HG02852 (cell line): Measurements from ENCODE around the gene ZNF358.
"Not testable (repeated sequence)": the region's sequence is repeated elsewhere in the genome, so short reads cannot be mapped to it uniquely, and the experiment has no call there.

Experiments used
- ATAC-seq: cut with Tn5 transposase; IDR thresholded peaks from one replicate; pipeline ENCODE4 v1.9.1; 2021; ENCODE audit warnings: mild to moderate bottlenecking, moderate library complexity; ENCODE audit not compliant: unreplicated experiment

The ZNF358 gene

DNA sequence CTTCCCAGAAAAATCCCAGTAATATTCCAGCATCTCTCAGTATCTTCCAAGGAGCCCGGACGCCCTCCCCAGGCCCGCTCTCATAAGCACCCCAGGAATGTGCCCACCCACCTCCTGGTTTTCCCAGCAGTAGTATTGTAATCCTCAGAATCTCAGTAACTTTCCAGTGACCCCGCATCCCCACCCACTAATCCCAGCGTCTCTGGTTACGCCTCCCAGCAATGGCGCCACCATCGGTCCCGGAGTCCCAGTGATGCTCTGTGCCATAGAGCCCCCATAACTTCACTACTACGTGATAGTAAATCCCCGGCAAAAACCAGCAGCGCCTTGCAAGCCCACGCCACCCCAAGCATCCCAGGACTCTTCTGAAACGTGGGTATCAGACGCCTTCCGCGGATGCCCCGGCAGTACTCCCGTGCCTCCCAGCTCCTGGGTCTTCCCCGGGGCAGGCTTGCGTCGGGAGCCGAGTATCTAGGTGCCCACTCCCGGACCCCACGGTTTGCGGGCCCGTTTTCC lies 18.7 kb downstream of the ZNF358 start:
- ATAC-seq = peak; percentile 8

DNA sequence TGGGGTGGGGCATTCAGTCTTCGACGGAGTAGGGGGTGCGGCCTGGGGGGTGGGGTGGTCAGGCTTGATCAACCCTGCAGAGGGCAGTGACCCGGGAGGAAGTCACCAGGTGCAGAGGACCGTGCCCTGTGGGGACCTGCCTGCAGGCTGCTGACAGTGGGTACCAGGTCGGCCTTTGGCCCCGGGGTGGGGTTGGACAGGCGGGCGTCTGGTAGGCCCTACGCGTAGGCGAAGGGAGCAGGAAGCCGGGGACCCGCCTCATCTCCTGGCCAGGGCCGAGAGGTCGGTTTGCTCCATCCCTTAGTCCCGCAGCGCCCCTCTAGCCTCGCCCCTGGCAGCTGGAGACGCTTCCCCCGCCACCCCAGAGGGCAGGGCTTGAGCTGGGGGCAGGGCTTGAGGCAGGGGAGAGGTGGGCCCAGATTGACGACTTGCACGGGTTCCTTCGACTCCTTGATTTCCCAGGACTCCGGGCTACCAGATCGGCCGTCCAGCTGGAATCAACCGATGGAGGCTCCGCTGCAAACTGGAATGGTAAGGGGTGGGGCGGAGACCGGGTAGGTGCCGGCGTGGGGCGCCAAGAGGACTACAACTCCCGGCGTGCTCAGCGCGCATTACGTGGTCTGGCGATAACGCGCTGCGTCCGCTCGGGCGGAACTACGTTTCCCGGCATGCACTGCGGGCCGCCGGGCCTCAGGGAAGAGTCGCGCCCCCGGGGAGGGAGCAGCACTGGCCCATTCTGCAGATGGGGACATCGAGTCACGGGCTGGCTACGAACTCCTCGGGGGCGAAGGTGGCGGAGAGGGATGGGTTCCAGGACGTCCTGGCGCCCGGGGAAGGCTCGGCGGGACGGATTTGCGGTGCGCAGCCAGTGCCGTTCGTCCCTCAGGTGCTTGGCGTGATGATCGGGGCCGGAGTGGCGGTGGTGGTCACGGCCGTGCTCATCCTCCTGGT lies 19.4 kb downstream of the ZNF358 start, which contains the start of gene PNPLA6:
Gene PNPLA6 (plus strand): TSS at position 671 of the 951 bp plus-strand sequence. CDS start 72 bp downstream, at position 743.
- peak; percentile 62 for ATAC-seq

DNA sequence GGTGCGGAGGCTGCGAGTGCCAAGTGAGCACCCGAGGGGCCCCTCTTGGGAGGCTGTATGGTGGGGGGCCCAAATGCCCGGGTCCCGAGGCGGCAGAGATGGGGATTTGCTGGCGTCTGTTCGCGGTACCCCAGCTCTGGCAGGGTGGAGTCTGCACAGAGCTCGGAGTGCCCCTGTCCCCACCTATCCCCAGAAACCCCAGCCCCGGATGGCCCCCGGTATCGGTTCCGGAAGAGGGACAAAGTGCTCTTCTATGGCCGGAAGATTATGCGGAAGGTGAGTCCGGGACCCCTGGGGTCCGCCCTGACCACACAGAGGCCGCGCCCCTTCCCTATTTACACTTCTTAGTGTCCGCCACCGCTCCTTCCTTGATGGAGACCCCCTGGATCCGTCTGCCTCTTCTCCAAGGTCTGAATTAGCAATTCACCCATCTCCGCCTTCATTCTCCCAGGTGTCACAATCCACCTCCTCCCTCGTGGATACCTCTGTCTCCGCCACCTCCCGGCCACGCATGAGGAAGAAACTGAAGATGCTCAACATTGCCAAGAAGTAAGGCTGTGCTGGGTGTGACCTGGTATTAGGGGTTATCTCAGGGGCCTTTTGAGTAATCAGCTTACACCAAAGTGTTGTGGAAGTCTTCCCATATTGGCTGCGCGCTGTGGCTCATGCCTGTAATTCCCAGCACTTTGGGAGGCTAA lies 20.2 kb downstream of the ZNF358 start:
- ATAC-seq = no peak

DNA sequence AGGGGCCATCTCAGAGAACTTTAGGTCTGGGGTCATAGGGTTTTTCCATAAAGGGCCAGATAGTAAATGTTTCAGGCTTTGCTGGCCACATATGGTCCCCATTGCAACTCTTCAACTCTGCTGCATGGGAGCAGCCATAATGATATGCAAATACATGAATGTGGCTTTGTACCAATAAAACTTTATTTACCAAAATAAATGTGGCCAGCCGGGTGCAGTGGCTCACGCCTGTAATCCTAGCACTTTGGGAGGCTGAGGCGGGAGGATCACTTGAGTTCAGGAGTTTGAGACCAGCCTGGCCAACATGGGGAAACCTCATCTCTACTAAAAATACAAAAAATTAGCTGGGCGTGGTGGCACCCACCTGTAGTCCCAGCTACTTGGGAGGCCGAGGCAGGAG lies 23.1 kb downstream of the ZNF358 start:
- ATAC-seq = not testable (repeated sequence)

DNA sequence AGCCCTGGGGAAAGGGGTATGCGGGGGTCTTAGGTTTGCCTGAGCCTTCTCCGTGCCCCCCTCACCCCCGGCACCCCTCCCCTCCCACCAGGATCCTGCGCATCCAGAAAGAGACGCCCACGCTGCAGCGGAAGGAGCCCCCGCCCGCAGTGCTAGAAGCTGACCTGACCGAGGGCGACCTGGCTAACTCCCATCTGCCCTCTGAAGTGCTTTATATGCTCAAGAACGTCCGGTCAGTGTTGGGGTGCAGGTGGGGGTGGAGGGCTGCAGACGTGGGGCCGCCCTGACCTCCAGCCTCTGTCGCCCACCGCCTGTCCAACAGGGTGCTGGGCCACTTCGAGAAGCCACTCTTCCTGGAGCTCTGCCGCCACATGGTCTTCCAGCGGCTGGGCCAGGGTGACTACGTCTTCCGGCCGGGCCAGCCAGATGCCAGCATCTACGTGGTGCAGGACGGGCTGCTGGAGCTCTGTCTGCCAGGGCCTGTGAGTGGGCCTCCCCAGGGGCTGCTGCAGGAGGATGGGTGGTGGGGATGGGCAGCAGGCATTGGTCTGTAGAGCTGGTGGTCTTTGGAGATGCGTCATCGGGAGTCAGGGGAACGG lies 24.0 kb downstream of the ZNF358 start:
- no peak for ATAC-seq

DNA sequence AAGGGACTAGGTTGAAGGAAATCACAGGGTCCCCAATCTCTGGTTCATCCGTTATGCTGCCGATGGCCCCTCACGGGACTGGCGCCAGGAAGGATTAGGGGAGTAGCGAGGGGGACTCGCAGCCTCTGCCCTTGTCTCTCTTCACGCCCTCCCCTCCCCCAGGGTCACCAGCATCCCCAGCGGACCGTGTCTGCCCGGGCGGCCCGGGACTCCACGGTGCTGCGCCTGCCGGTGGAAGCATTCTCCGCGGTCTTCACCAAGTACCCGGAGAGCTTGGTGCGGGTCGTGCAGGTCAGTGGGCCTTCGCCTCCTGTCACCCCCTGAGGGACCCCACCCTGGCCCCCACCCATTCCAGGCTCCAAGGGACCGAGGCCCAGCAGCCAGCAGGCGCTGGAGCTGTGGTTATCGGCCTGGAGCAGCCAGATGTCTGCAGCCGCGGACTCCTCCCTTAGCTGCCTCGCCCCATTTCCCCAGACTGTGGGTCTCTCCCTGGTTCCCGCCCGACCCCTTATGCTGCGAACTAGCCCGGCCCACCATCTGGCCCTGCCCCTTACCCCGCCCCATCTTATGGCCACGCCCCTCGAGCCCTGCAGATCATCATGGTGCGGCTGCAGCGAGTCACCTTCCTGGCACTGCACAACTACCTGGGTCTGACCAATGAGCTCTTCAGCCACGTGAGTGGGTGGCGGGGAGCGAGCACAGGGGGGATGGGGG lies 25.0 kb downstream of the ZNF358 start:
- no peak for ATAC-seq

DNA sequence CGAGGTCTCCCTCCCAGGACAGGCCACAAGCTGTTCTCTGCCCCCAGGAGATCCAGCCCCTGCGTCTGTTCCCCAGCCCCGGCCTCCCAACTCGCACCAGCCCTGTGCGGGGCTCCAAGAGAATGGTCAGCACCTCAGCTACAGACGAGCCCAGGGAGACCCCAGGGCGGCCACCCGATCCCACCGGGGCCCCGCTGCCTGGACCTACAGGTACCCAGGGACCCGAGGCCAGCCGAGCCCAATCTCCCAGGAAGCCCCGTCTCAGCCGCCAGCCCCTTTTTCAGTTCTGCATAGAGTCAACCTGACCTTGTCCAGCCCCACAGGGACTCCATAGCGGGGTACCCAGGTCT lies 25.5 kb downstream of the ZNF358 start:
- ATAC-seq = no peak

DNA sequence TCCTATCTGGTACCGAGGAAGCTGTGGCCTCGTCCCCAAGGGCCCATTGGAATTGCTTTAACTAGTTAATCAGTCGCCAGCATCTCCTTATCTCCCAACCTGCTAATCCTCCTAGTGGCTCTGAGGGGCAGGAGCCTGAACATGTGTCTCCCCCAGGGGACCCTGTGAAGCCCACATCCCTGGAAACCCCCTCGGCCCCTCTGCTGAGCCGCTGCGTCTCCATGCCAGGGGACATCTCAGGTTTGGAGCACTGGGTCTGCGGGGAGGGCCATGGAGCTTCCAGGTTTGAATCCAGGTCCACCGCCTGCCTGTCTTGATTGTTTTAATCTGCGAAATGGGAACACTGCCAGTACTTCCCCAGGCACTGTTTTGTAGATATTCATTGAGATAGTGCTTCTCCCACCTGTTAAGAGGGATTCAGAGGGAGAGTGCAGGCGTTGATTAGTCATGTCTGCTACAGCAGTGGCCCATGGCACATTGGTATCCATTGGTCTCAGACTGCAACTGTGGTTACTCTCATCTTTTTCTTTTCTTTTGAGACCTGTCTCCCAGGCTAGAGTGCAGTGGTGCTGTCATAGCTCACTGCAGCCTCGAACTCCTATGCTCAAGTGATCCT lies 26.0 kb downstream of the ZNF358 start:
- ATAC-seq = no peak

DNA sequence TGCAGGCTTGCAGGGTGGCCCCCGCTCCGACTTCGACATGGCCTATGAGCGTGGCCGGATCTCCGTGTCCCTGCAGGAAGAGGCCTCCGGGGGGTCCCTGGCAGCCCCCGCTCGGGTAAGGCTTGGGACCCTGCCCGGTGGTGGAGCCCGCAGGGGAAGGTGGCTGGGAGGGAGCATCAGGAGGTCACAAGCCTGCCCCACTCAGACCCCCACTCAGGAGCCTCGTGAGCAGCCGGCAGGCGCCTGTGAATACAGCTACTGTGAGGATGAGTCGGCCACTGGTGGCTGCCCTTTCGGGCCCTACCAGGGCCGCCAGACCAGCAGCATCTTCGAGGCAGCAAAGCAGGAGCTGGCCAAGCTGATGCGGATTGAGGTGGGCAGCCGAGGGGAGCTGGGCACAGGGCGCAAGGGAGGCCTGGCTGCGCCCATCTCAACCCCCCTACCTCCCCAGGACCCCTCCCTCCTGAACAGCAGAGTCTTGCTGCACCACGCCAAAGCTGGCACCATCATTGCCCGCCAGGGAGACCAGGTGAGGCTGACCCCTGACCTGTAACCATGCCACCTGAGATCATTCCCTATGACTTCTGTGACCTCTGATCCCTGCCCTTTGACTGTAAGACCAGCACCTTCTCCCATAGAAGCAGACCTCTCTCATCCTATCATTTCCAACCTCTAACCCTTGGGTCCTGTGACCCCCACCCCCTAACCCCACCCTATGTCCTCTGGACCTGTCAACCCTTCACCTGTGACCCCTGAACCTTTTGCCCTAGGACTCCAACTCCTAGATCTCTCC lies 26.8 kb downstream of the ZNF358 start:
- ATAC-seq = no peak

DNA sequence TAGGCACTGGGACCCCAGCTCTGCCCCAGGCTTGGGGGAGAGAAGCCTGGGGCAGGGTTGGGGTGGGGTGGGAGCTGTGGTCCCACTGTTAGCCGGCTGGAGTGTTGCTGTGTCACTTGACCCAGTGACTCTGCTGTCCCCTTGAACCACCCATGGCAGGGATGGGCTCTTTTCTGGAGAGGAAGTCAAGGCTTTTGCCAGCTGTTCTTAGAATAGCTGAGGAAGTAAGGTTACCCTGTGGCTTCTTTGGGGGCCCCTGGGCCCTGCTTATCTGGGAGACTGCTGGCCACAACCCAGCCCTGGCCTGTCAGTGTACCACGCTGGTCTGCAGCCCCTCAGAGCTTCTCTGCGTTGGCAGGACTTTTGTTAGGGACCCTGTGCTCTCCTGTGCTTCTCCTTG lies 28.7 kb downstream of the ZNF358 start:
- ATAC-seq = no peak

DNA sequence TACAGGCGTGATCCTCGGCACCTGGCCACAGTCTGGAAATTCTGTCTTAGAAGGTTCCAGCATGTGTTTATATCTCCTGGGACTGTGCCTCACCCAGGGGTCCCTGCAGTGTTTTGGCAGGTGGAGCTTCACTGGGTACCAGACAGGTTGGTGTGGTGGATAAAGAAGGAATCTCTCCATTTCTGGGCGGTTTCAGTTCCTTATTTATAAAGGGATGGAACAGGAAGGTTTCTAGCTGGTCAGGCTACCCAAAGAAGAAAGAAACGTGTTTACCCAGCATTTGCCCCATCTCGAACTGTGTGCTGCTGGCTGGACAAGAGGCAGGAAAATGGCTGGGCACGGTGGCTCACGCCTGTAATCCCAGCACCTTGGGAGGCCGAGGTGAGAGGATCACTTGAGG lies 29.4 kb downstream of the ZNF358 start:
- no peak for ATAC-seq

DNA sequence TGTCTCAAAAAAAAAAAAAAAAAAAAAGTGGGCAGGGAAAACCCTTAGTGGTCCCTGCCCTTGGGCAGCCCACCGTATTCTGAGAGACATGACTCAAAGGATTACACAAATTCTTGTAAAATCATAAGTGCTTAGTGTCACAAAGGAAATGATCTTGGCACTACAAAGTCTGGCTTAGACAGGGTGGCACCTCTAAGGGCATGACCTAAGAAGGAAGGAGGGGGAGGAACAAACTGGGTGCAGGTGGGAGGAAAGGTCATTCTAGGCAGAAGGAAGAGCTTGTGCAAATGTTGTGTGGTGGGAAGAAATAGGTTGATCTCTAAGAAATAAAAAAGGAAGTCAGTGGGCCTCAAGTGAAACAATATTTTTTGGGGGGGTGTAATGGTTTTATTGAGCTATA lies 30.0 kb downstream of the ZNF358 start:
- no peak for ATAC-seq

DNA sequence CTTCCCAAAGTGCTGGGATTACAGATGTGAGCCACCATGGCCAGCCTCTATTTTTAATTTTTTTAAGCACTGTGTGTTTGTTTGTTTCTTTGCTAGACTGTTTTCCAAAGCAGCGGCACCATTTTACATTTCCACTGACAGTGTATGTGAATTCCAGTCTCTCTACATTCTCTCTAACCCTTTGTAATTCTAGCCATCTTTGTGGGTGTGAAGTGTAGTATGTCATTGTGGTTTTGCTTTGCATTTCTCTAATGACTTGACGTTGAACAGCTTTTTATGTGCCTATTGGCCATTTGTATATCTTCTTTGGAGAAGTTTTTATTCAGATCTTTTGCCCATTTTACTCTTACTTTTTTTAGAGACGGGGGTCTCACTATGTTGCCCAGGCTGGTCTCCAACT lies 31.3 kb downstream of the ZNF358 start:
- no peak for ATAC-seq

DNA sequence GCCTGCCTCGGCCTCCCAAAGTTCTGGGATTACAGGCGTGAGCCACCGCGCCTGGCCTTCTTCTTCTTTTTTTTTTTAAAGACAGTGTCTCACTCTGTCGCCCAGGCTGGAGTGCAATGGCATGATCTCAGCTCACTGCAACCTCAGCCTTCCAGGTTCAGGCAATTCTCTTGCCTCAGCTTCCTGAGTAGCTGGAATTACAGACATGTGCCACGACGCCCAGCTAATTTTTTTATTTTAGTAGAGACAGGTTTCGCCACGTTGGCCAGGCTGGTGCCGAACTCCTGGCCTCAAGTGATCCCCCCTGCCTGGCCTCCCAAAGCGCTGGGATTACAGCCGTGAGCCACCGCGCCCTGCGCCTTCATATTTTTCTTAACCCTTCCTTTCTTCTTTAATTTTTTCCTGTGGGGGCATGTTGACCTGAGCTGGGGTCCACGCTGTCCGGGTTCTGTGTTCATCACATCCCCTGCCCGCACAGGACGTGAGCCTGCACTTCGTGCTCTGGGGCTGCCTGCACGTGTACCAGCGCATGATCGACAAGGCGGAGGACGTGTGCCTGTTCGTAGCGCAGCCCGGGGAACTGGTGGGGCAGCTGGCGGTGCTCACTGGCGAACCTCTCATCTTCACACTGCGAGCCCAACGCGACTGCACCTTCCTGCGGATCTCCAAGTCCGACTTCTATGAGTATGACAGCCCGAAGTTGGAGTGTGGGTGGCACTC lies 33.7 kb downstream of the ZNF358 start:
- ATAC-seq = no peak

DNA sequence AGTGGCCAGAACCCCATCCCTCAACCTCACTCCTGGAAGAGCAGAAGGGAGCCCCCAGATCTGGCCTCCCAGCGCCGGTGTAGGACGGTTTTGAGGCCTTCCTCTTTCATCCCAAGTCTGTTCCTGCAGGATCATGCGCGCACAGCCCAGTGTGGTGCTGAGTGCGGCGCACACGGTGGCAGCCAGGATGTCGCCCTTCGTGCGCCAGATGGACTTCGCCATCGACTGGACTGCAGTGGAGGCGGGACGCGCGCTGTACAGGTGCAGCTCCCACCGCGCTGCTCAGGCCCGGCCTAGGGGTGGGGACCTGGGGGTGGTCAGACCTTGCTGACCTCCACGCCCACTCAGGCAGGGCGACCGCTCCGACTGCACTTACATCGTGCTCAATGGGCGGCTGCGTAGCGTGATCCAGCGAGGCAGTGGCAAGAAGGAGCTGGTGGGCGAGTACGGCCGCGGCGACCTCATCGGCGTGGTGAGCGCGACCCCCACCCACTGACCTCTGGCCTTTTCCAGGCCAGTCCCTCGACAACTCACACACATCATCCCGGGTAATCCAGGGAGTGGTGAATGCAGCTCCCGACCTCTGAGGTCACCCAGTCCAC lies 34.4 kb downstream of the ZNF358 start:
- ATAC-seq = no peak

DNA sequence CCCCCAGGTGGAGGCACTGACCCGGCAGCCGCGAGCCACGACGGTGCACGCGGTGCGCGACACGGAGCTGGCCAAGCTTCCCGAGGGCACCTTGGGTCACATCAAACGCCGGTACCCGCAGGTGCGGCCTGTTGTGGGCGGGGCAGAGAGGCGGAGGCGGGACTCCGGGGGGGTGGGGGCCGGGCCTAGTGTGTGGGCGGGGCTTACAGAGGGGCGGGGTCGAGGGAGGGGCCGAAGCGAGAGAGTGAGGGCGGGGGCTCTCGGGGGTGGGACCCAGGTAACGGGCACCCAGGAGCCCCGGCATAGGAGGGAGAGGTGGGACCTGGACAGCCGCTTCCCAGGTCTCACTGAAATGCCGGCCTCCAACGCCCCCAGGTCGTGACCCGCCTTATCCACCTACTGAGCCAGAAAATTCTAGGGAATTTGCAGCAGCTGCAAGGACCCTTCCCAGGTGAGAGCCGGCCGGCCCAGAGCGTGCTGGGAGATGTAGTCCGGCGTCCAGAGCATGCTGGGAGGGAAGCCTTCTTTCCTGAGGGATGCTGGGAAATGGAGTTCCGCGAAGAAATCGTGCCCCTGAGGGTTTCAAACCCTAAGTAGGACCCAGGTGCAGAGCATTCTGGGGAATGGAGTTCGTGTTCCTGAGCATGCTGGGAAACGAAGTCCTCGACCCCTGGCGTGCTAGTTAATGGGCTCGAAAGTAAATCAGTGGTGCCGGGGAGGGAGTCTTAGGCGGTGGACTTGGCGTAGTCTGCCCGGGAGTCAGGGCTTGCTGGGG lies 35.3 kb downstream of the ZNF358 start:
- no peak for ATAC-seq

DNA sequence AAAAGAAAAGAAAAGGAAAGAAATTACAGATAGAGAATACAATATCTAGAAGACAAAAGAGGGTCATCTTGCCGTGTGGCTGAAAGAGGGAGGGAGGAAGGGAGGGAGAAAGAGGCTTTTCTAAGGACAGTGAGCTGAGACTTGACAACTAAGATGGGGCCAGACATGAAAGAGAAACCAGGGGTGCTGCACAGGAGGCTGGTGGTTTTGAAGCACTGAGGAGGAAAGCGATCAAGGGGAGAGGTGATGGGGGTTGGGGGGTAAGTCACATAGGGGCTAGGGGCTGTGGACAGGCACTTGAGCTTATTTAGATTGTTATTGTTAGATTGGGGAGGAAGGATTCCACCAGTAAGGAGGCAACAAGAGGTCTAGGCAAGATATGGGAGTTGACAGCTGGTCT lies 36.9 kb downstream of the ZNF358 start:
- ATAC-seq = no peak

DNA sequence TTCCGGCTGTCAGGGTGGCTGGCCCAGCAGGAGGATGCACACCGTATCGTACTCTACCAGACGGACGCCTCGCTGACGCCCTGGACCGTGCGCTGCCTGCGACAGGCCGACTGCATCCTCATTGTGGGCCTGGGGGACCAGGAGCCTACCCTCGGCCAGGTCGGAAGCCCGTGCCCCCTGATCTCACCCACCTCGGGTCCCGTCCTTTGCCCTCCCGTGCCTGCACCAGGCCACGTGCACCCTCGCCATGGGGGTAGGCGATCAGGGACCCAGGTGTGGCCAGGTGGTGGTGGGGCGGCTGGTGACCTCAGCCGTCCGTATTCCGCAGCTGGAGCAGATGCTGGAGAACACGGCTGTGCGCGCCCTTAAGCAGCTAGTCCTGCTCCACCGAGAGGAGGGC lies 38.7 kb downstream of the ZNF358 start:
- no peak for ATAC-seq
